Thyroid gland (tissue), 4 donors: ENCODE results near the gene C10orf105.

Experiments used
- CTCF ChIP-seq, 6 experiments: fragments of 200-600 bp in 3 of 6; fragments of 450-650 bp in 3 of 6; sonication (generic) in 3 of 6; IDR thresholded peaks; one replicate each; pipeline ENCODE4 v1.5.1; 2016 to 2019; ENCODE audit warnings: antibody characterized with exemption in 6 of 6, mild to moderate bottlenecking in 2 of 6, inconsistent platforms in 1 of 6, moderate library complexity in 1 of 6
- POLR2A ChIP-seq, 2 donors: fragments of 450-650 bp; IDR thresholded peaks; one replicate each; pipeline ENCODE4 v1.6.1; 2017; ENCODE audit warnings: antibody characterized with exemption in 2 of 2, mild to moderate bottlenecking in 2 of 2, moderate library complexity in 1 of 2

GRCh38 chr10:71763352-71764127 is 44.0 kb upstream of the C10orf105 start:
- TF ChIP-seq CTCF (IDR thresholded peaks at IDR 0.05): no peak
- TF ChIP-seq POLR2A (IDR thresholded peaks at IDR 0.05): no peak
